ENCODE data around the gene FOS.
A peak's percentile ranks its signal among the peaks of the same experiment; 100 is the strongest.
"Not testable (repeated sequence)": the region's sequence is repeated elsewhere in the genome, so short reads cannot be mapped to it uniquely, and the experiment has no call there.

Gene FOS

GRCh38 chr14:75294649-75295033 lies 16.0 kb downstream of the FOS start:
- DNase-seq (ENCODE audit: low spot score) = peak; percentile 35

DNA sequence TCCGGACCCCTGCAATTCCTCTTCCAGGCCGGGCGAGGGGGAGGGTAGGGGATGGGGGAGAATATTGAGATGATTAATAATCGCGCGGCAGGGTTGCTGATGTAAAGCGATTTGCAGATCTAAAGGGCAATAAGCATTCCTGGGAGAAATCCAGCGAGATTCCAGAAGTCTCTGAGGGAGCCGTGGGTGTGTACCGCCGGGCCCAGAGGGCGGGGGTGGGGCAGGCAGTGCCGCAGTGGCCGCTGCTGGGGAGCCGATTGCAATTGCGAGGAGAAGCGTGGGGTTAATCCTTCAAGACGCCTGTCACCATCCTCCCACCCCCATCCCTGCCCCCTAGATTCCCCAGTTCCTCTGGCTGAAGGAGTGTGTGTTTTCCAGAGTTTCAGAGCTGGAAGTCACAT lies 16.4 kb downstream of the FOS start:
- peak; percentile 40 for DNase-seq (ENCODE audit: low spot score)

GRCh38 chr14:75295491-75296345 lies 17.1 kb downstream of the FOS start:
- DNase-seq (ENCODE audit: low spot score) = peak; percentile 58

DNA sequence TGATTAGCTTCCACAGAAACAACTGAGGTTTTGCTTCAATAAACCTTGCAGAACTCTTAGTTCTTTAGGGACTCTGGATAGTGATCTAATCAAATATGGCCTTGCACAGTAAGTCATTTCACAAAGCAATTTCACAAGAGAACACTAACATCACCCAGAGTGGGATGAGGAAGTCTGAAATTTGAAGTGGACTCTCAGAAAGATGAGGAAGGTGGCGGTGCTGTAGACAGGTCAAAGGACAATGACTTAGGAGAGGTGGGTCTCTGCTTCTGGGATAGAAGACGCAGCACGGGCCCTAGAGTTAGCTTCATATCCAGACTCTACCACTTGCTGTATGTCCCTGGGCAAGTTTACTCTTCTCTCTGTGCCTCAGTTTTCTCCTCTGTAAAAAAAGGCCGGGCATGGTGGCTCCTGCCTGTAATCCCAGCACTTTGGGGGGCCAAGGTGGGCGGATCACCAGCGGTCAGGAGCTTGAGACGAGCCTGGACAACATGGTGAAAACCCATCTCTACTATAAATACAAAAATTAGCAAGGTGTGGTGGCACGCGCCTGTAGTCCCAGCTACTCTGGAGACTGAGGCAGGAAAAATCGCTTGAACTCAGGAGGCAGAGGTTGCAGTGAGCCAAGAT lies 18.9 kb downstream of the FOS start:
- no peak for DNase-seq (ENCODE audit: low spot score)

GRCh38 chr14:75298187-75298965 lies 19.7 kb downstream of the FOS start:
- no peak for DNase-seq (ENCODE audit: low spot score)

GRCh38 chr14:75299059-75299458 lies 20.4 kb downstream of the FOS start:
- no peak for DNase-seq (ENCODE audit: low spot score)

- DNase-seq (ENCODE audit: low spot score) = no peak
Measured at GRCh38 chr14:75299576-75299975, 20.9 kb downstream of the FOS start.

- peak; percentile 69 for DNase-seq (ENCODE audit: low spot score)
Measured at GRCh38 chr14:75301666-75302325, 23.2 kb downstream of the FOS start.

DNA sequence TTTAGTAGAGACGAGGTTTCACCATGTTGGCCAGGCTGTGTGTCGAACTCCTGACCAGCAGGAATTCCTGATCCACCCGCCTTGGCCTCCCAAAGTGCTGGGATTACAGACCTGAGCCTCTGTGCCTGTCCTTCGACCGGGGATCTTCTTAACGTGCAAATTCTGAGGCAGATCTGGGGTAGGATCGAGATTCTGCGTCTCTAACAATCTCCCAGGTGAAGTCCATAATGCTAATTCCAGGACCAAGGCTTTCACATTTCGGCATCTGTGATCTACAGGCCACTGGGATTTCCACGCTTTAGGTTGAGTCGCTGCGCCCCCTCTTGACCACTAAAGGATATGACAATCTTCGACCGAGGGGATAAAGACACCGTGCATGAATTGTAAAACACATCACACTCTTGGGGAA lies 24.8 kb downstream of the FOS start:
- DNase-seq (ENCODE audit: low spot score) = peak; percentile 66

DNA sequence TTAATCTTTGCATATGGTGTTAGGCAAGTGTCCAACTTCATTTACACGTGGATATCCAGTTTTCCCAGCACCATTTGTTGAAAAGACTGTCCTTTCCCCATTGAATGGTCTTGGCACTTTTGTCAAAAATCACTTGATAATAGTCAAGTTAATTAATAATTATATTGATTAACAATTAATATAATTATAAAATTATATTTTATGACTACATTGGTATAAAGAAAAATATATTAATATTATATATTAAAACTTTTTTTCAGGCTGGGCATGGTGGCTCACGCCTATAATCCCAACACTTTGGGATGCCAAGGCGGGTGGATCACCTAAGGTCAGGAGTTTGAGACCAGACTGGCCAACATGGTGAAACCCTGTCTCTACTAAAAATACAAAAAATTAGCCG lies 27.8 kb downstream of the FOS start:
- DNase-seq (ENCODE audit: low spot score) = not testable (repeated sequence)

DNA sequence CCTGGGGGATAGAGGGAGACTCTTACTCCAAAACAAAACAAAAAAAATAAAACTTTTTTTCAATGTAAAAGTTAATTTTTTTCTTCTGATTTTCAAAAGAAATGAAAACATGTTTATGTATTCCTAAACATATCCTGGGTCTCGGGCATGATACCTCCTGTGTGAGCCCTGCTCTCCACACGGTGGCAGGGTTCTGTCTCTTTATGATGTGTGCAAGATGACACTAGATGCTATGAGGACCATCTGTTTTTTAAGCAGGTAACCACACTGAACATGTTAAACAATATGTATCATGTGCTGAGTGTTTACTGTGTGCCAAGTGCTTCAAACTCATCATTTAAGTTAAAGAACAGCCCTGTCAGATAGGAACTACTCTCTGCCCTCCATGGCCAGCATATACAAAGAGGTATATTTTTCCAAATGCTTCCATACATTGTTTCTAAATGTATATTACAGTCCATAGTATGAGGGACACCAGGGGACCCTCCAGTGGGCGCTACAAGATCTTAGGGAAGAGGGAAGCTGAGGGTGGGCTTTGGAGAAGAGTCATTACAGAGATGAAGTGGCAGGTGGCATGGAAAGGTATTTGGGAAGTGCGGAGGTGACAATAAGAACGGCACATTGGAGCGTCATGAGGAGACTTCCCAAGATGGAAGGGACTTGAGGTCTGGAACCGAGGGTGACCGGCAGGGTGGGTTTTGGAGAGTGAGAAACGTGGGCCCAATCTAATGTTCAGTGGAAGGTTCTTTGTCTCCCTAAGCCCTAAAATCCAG lies 28.5 kb downstream of the FOS start:
- DNase-seq (ENCODE audit: low spot score) = no peak

- peak; percentile 74 for DNase-seq (ENCODE audit: low spot score)
Measured at GRCh38 chr14:75307700-75308379, 29.2 kb downstream of the FOS start.

GRCh38 chr14:75308991-75309390 lies 30.4 kb downstream of the FOS start:
- not testable (repeated sequence) for DNase-seq (ENCODE audit: low spot score)

DNA sequence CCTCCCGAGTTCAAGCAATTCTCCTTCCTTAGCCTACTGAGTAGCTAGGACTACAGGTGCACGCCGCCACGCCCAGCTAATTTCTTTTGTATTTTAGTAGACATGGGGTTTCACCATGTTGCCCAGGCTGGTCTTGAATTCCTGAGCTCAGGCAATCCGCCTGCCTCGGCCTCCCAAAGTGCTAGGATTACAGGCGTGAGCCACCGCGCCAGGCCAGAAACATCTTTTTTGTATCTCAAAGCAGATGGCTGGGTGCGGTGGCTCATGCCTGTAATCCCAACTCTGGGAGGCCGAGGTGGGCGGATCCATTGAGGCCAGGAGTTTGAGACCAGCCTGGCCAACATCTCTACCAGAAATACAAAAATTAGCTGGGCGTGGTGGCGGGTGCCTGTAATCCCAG lies 30.9 kb downstream of the FOS start:
- not testable (repeated sequence) for DNase-seq (ENCODE audit: low spot score)

DNA sequence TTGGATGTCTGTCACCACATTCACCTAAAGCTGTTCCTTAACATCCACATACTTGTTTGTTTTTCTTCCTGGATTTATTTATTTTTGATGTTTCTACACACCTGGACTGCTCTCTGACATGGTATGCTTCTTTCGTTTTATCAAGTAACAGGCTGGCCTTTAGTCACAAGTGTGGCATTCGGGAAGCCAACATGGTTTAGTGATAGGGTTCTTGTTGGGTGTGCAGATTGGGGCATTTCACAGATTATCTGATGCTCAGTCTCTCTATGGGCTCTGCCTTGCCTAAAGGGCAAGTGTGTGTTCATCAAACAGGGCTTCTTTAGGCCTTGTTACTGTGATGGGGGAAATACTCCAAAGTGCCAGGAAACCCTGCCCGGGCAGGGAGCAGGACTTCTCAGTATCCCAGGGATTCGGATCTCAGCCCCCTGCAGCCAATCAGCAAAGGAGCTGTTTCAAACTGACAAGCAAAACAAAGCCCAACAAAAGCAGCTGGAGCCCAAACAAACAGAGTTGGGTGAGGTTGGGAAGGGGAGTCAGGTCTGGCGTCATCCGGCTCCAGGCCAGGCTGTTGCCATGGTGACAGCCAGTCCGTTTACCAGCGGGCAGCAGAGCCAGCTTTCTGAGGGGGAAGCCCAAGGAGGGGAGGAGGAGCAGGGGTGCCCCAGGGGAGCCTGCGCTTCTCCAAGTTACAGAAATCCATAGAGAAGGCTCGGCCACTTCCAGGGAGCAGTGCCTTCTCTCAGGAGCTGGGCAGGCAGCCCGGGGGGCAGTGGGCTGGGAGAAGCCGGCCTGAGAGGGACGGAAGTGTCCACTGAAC lies 31.9 kb downstream of the FOS start:
- peak; percentile 67 for DNase-seq (ENCODE audit: low spot score)

- no peak for DNase-seq (ENCODE audit: low spot score)
Measured at GRCh38 chr14:75311356-75311755, 32.7 kb downstream of the FOS start.

DNA sequence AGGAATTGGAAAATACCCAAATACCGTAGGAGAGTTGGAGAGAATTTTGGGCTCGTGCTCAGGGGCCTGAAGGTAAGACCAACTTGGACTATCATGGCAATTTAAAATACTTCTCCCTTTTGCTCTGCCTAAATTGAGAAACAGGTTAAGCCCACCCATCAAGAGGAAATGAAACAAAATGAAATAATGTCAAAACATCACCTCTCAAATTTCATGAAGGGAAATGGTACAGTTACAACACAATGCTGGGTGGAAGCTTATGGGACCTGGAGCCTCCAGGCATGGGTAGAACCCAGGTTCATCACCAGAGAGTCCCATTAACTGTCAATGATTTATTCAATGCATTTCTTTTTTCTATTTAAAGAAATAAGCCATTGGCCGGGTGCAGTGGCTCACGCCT lies 33.7 kb downstream of the FOS start:
- DNase-seq (ENCODE audit: low spot score) = no peak

DNA sequence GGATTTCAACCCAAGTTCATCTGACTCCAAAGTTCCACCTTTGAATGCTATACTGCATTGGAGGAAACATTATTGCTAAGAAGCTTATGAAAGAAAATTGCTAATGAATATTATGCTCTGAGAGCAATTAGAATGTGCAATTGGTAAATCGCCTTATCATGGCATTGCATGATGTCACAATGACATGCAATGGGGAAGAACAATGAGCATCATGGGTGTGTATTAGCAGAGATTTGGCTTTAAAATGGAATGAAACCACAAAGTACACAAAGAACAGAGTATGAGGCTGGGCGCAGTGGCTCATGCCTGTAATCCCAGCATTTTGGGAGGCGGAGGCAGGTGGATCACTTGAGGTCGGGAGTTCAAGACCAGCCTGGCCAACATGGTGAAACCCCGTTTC lies 34.7 kb downstream of the FOS start:
- no peak for DNase-seq (ENCODE audit: low spot score)

DNA sequence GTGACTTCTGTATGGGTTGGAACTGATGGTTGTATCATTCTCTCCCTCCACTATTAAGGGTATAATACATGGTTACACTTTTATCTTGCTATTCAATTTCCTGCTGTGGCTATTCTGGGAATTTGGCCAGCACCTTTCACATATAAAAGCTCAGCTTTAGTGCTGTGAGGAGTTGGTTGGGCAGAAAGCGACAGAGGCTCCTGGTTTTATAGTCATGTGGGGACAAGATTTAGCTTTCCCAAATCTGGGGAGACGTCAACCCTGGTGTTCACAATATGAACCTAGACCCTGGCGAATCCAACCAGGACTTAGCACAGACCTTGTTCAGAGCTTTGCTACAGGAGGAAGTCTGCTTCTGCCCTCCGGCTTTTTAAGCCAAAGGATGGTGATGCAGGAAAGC lies 36.5 kb downstream of the FOS start:
- no peak for DNase-seq (ENCODE audit: low spot score)

DNA sequence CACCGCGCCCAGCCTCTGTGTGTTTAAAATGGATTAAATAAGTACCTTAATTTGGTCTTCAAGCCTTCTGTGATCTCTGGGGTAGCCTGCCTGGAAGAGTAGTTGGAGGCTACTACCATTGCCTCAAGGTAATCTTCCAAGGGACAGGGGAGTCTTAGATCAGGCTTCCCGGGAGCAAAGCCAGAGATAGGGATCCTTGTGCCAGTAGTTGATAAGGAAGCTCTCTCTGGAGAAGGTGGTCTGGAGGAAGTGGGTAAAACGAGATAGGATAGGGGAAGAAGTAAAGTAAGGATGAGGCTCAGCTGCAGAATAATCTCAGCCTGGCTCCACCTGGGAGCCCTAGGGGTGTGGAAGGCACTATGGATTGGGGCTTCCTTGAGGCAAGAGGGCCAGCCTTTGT lies 38.5 kb downstream of the FOS start:
- no peak for DNase-seq (ENCODE audit: low spot score)

Data from kidney capillary endothelial cell (primary cell).